HS-27A (cell line): ENCODE measurements around the gene ZNF500.

Experiments
- DNase-seq: peaks from one replicate; pipeline ENCODE4 v3.0.0-alpha.2; 2012; ENCODE audit warnings: low read depth, missing footprints

ZNF500 gene

DNA sequence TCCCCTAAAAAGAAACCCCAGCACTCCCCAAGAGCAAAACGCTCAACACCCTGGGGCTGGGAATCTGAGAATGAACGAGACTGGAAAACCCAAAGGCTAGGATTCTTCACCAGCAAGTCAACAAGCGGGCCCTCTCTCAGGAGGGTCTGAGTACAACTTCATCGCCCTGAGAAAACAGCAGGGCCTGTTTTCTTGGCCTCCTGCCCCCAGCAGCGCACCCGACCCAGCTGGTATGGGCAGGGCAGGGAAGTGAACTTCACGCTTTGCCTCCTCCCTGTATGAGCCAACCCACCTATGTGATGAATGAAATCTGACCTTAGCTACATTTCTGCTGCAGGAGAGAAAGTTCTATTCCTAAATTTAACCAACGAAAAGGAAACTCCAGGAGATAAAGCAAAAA is 62.5 kb downstream of the ZNF500 start:
- DNase-seq = no peak

DNA sequence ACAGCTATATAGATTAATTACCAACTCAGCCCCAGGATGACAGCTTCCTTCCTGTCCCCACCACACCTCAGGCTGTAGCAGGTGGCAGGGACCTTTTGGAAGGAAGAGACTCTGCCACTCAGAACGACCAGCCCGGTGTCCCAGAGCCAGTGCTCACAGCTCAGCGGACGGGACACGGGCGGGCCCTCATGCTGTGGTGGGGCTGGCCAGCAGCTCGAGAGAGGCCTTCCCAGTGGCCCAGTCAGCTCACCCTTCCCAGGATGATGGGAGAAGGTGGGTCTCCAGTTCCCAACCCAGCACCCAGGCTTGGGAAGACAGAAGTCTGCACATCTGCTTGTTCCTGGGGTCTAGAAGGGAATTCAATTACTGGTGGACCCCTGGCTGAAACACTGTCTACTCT is 63.1 kb downstream of the ZNF500 start:
- no peak for DNase-seq

DNA sequence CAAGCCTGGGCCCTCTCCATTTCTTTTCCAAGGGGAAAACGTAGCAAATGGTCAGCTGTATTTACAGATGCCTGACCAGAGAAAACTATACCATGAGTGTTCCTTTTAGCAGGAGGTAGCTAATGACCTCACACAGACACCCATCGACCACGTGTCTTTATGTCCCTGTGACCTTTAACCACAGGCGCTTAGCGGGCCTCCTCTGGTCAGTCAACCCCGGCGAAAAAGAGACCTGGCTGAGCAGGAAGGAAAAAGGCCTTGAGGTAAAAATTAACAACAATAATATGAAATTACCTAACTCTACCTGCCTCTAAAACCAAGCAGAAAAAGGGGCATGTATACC is 64.5 kb downstream of the ZNF500 start:
- no peak for DNase-seq

DNA sequence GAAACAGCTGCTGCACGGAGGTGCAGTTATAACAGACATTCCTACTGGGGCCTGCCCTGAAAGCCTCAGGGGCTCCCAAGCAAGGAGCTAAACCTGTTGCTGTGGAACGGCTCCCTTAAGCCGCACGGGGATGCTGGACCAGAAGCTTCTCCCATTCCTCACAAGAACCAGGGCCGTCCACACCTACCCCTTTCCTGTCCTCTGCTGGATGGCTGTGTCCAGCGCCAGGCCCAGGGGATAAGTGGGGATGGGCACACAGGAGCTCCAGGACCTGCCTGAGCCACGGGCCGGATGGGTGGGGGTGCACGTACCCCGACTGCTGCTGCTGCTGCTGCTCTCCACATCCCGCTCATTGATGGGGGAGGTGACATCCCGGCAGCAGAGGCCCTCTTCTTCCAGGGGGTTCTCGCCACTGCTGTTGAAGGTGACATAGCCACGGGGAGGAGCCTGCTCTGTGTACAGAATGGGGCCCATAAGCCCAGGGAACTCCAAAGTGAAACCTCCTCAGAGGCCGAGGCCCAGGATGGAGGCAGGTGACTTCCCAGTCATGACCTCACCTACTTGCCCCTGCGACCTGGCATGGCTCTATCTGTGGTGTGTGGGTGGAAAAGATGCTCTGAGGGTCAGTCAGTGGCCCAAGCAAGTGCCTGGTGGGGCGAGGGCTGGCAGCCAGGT is 65.0 kb downstream of the ZNF500 start:
- no peak for DNase-seq

DNA sequence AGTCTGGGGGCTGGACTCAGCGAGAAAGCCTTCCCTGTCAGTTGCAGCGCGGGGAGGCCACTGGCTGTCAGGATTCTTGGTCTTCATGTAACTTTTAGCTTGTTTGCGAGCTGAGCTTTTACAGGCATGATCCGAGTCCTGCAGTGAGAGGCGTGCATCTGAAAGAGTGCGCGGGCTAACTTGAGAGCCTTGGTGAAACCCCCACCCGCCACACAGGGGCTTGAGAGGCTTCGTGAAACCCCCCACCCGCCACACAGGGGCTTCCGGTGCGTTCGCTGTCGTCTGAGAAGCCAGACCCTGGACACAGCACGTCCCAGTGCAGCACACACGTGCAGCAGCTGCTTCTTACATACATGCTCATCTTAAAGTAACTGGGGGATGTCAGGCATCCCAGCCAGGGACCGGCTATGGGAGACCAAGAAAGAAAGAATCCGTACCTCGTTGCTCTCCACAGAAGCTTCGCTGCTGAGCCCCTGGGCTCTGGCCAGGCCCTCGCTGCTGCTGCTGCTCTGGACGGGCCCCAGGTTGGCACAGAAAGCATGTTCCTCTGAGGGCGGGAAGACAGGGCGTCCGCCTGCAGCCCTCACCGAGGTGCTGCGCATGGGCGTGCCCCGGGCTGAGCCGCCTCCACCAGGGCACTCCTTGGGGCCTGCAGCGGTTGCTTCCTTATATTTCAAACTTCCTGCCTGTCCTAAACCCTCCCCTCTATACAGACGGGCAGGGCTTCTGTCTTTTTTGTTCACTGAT is 65.8 kb downstream of the ZNF500 start:
- DNase-seq = no peak

DNA sequence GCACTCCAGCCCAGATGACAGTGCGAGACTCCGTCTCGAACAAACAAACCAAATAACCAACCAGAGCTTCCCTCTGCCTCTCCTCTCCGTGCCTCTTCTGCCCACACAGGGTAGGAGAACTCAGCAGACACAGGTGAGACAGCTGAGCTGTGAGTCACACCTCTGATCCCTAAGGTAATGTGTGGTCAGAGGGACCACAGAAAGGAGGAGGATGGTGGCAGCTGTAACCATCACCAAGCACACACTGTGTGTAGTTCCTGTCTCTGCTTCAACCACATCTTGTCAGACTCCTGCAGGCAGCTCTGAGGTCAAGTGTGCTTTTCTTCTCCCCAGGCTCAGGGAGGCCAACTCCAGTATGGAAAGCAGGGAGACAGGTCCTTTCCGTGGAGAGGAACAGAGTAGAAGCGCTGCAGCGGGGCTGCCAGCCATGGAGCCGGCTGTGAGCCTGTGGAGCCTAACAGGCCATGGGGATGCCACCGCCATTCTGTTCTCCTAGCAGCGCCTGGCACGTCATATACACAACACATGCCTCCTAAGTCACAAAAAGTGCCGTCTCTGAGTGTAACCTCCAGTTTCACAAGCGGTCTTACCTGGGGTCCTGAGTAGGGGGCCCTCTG is 66.5 kb downstream of the ZNF500 start:
- DNase-seq = no peak

DNA sequence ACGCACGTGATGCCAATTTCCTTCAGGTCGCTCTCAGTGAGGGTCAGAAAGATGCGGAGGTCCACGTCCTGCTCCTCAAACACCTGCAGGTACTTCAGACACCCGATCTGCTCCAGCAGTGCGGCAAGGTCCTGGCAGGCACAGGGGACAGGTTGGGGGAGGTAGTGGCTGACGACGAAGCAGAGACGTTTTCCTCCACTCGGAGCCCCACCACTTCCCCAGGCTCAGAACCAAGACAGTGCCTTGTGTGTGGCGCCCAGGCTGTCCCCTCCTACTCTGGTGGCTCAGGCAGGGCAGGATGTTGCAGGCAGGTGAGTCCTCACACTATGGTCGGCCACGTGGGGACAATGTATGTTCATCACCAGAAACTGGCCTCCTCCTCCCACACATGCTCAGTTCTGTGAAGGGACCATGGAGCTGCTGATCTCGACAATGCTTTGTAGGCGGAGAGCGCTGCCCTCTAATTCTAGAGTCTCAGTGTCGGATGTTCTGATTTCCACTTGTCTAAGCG is 67.9 kb downstream of the ZNF500 start:
- DNase-seq = no peak

DNA sequence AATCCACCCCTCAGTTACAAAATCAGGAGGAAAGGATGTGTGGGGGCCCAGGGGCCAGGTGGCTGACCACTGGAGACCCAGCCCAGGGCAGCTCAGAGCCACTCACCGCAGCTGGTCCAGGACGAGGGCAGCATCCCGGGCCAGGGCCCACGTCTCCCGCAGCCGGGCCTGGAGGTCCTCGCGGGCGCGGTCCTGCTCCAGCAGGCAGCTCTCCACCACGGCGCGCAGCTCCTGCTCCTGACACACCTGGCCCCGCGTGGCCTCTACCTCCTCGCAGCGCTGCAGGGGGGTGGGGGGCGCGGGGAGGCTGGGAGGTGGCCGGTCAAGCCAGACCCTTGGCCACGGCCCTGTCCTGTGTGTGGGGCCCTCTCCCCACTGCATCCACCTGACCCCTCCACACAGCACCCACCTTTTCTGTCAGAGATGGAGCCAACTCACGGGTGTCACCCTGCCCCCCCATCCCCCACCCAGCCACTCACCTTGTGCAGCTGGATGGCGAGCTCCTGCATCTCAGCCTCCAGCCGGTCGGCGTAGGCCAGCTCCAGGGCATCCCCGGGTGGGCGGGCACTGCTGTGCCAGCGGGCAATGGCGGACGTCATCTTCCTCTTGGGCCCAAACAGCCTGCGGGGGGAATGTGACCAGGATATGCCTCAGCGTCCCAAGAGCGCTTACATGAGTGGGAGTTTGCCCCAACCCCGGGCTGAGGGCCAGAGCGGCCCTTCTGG is 68.5 kb downstream of the ZNF500 start:
- DNase-seq = no peak
